Glomerular visceral epithelial cell (primary cell): ENCODE measurements around the gene C1orf53.

Experiments
- DNase-seq: peaks from one replicate; pipeline ENCODE4 v3.0.0-alpha.2; 2016; ENCODE audit errors: extremely low spot score

Gene C1orf53

DNA sequence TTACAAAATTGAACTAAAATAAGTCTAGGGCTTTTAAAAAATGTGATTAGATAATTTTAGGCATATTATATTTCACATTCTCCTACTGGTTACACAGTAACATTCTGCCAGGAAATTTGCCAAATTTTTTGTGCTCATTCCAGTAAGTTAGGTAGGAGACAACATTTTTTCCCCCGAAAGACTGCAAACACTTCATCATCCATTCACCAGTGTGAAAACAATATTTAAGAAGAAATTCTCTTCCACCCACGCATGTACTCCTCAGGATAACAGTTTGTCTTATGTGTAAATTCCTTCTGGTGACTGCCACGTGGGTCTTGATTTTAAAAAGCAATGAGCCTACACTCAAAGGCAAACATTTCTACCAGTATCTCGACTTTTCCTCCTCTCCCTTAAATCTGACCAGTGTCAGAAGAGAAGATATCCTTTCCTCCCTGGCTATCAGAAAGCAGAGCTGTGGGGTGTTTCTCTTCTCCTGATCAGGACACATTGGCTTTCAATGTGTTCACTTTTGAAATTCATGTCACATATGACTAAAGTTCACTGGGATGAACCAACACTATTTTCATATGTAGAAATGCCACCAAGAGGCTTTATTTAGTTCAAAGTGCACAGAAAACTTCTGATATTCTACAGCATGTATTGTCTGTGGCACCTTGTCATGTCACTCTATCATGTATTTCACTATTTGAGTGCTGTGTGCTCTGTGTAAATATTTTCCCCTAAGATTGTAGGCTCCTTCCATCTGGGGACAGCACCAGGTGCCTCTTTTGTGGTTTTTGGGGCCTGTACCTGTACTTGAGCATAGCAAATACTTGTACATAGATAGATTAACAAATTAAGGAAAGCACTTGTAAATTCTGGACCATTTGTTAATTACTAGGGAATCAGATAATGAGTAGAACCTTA lies 53.3 kb downstream of the C1orf53 start:
- peak; percentile 41 for DNase-seq
